ENCODE measurements around the gene CNNM2.
"Not testable (repeated sequence)": the region's sequence is repeated elsewhere in the genome, so short reads cannot be mapped to it uniquely, and the experiment has no call there.

Gene CNNM2

GRCh38 chr10:102923601-102924000 lies 5.5 kb downstream of the CNNM2 start:
- no peak for TF ChIP-seq CTCF (IDR thresholded peaks at IDR 0.05; ENCODE audit: control insufficient read depth, extremely low read depth, insufficient read depth)
- no peak for DNase-seq (ENCODE audit: low read depth)
- H3K4me3 ChIP-seq (ENCODE audit: low read depth, low read length), result no peak overlapping the region

- no peak for TF ChIP-seq CTCF (IDR thresholded peaks at IDR 0.05; ENCODE audit: control insufficient read depth, extremely low read depth, insufficient read depth)
- H3K4me3 ChIP-seq (ENCODE audit: low read depth, low read length), result no peak overlapping the region
- no peak for DNase-seq (ENCODE audit: low read depth)
Measured at GRCh38 chr10:102926842-102927241, 8.7 kb downstream of the CNNM2 start.

GRCh38 chr10:102927311-102928010 lies 9.4 kb downstream of the CNNM2 start:
- DNase-seq (ENCODE audit: low read depth), result no peak
- no peak for TF ChIP-seq CTCF (IDR thresholded peaks at IDR 0.05; ENCODE audit: control insufficient read depth, extremely low read depth, insufficient read depth)

GRCh38 chr10:102928442-102928841 lies 10.3 kb downstream of the CNNM2 start:
- not testable (repeated sequence) for H3K4me3 ChIP-seq (ENCODE audit: low read depth, low read length); DNase-seq (ENCODE audit: low read depth)

More at GRCh38 chr10:102927311-102928010, 9.4 kb downstream of the CNNM2 start:
- H3K4me3 ChIP-seq (ENCODE audit: low read depth, low read length), result no peak overlapping the region

- H3K4me3 ChIP-seq (ENCODE audit: low read depth, low read length), result no peak overlapping the region
- no peak for DNase-seq (ENCODE audit: low read depth)
- no peak for TF ChIP-seq CTCF (IDR thresholded peaks at IDR 0.05; ENCODE audit: control insufficient read depth, extremely low read depth, insufficient read depth)
Measured at GRCh38 chr10:102930720-102931119, 12.6 kb downstream of the CNNM2 start.

GRCh38 chr10:102931643-102932042 lies 13.5 kb downstream of the CNNM2 start:
- no peak for DNase-seq (ENCODE audit: low read depth)
- no peak for TF ChIP-seq CTCF (IDR thresholded peaks at IDR 0.05; ENCODE audit: control insufficient read depth, extremely low read depth, insufficient read depth)
- no peak overlapping the region for H3K4me3 ChIP-seq (ENCODE audit: low read depth, low read length)

- no peak for TF ChIP-seq CTCF (IDR thresholded peaks at IDR 0.05; ENCODE audit: control insufficient read depth, extremely low read depth, insufficient read depth)
- H3K4me3 ChIP-seq (ENCODE audit: low read depth, low read length), result no peak overlapping the region
- no peak for DNase-seq (ENCODE audit: low read depth)
Measured at GRCh38 chr10:102935505-102935904, 17.4 kb downstream of the CNNM2 start.

All from LNCaP clone FGC (cell line).